Measurements from ENCODE around the gene OBSCN. TPM values are rescaled to one million over a fixed set of nuclear protein-coding genes. Genes with fewer than 3 reads are reported as not detected.

Gene OBSCN
- total RNA-seq, 1 donor from 2014 or later, result 3.4 TPM

- DNase-seq (ENCODE audit: low read depth, low spot score), result no peak
Observed at GRCh38 chr1:228318823-228319241, 111.0 kb downstream of the OBSCN start.

DNA sequence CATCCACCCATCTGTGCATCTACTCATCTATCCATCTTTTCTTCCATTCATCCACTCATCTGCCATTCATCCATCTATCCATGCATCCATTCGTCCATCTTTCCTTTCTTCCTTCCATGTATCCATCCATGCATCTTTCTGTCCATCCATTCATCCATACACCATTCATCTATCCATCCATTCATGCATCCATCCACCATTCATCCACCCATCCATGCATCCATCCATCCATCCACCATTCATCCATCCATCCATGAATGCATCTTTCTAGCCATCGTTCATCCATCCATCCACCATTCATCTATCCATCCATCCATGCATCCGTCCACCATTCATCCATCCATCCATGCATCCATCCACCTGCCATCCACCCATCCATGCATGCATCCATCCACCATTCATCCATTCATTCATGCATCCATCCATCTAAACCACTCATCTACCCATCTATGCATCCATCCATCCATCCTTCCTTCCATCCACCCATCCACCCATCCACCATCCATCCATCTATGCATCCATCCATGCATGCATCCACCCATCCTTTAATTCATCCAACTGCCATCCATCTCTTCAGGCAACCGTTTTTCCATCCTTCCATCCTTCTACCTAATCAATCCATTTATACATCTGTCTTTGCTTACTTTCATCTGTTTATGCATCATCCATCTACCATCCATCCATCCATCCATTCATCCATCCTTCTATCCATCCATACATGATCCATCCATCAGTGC lies 111.7 kb downstream of the OBSCN start:
- no peak for DNase-seq (ENCODE audit: low read depth, low spot score)

GRCh38 chr1:228320394-228320793 lies 112.5 kb downstream of the OBSCN start:
- DNase-seq (ENCODE audit: low read depth, low spot score), result no peak

GRCh38 chr1:228321435-228321834 lies 113.6 kb downstream of the OBSCN start:
- DNase-seq (ENCODE audit: low read depth, low spot score), result no peak

DNA sequence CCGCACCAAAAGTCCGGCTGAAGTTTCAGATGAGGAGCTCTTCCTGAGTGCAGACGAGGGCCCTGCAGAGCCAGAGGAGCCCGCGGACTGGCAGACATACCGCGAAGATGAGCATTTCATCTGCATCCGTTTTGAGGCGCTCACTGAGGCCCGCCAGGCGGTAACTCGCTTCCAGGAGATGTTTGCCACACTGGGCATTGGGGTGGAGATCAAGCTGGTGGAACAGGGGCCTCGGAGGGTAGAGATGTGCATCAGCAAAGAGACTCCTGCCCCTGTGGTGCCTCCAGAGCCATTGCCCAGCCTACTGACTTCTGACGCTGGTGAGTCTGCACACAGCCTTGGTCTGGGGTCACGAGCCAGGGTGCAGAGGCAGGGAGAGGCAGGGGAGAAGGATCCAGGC lies 114.1 kb downstream of the OBSCN start:
- DNase-seq (ENCODE audit: low read depth, low spot score), result no peak

DNA sequence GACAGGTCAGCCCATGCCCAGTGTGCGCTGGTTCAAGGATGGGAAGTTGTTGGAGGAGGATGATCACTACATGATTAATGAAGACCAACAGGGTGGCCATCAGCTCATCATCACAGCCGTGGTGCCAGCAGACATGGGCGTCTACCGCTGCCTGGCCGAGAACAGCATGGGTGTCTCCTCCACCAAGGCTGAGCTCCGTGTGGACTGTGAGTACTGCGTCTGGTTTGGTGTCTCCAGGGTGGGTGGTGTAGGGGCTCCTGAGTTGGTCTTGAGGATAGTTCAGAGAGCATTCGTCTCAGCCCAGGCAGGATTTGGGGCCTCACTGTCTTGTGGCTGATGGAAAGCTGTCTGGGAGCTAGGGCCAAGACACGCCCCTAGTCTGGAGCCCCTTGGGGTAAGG lies 115.6 kb downstream of the OBSCN start:
- DNase-seq (ENCODE audit: low read depth, low spot score), result no peak

- no peak for DNase-seq (ENCODE audit: low read depth, low spot score)
Observed at GRCh38 chr1:228325267-228325666, 117.4 kb downstream of the OBSCN start.

- DNase-seq (ENCODE audit: low read depth, low spot score), result no peak
Observed at GRCh38 chr1:228329887-228330286, 122.0 kb downstream of the OBSCN start.

DNA sequence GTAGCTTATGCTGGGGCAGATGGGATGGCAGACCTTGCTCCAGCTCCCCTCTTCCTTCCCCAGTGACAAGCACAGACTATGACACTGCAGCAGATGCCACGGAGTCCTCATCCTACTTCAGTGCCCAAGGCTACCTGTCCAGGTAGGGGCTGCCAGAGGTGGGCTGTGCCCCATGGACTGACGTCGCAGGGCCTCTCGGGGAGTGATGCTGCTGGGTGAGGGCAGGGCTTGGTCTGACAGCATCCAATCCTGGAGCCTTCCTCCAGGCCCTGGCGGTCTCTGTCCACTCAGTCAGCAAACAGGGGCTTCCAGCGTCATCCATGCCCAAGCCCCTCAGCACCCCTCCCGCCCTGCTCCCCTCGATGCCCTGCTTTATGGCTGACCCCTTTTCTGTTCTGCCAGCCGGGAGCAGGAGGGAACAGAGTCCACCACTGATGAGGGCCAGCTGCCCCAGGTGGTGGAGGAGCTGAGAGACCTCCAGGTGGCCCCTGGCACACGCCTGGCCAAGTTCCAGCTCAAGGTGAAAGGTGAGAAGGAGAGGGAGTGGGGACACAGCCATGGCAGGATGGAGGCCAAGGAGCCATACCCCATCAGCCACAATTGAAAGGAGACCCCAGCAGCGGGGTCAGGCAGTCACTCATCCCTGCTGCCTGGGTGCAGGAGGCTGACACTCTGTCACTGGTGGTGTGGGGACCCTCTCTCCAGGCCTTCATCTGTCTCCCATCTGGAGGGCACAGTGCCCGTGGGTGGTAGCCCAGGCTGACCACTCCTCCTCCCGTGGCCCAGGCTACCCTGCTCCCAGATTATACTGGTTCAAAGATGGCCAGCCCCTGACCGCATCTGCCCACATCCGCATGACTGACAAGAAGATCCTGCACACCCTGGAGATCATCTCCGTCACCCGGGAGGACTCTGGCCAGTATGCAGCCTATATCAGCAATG lies 125.2 kb downstream of the OBSCN start:
- no peak for DNase-seq (ENCODE audit: low read depth, low spot score)

- DNase-seq (ENCODE audit: low read depth, low spot score), result no peak
Observed at GRCh38 chr1:228333739-228334115, 125.9 kb downstream of the OBSCN start.

- no peak for DNase-seq (ENCODE audit: low read depth, low spot score)
Observed at GRCh38 chr1:228334226-228334935, 126.5 kb downstream of the OBSCN start.

GRCh38 chr1:228334954-228335353 lies 127.1 kb downstream of the OBSCN start:
- no peak for DNase-seq (ENCODE audit: low read depth, low spot score)

DNA sequence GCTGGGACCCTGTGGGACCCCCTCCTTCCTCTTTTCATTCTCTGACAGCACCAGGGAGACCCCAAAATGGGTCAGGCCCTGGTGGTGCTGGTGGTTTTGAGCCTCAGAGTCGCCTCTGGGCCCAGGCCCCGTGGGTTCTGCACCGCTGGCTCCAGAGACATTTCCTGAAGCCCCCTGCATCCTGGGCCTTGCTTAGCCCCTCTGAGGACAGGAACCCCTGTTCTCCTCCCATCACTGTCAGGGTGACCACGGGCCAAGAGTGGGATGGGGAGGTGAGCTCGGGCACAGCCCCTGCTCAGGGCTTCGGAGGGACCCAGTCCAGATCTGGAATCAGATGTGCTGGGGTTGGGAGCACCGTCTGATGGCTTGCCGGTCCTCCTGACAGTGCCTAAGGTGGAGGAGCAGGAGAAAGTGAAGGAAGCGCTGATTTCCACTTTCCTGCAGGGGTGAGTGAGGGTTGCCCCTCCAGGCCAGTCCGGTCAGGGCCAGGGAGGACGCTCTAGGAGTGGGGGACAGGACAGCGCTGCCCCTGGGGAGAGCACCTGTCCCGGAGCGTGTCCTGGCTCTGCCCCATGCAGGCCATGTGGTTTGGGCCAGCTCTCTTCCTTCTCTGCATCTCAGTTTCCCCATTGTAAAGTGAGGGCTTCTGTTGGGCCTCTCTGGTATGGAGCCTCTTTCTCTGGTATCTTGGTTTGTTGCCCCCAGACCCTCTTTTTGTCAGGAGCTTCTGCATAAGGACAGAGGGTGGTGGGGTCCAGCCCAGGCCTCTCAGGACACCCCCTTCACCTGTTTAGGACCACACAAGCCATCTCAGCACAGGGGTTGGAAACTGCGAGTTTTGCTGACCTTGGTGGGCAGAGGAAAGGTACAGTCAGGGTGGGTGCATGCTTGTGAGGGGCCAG lies 127.8 kb downstream of the OBSCN start:
- DNase-seq (ENCODE audit: low read depth, low spot score), result no peak

- DNase-seq (ENCODE audit: low read depth, low spot score), result no peak
Observed at GRCh38 chr1:228336308-228337030, 128.6 kb downstream of the OBSCN start.

- no peak for DNase-seq (ENCODE audit: low read depth, low spot score)
Observed at GRCh38 chr1:228337031-228337564, 129.3 kb downstream of the OBSCN start.

GRCh38 chr1:228337711-228338520 lies 130.1 kb downstream of the OBSCN start:
- DNase-seq (ENCODE audit: low read depth, low spot score), result no peak

GRCh38 chr1:228338521-228339051 lies 130.7 kb downstream of the OBSCN start:
- DNase-seq (ENCODE audit: low read depth, low spot score), result no peak

- DNase-seq (ENCODE audit: low read depth, low spot score), result no peak
Observed at GRCh38 chr1:228339059-228339704, 131.3 kb downstream of the OBSCN start.
